Memory B cell (primary cell): ENCODE results near the gene LHFPL4.
"Not testable (repeated sequence)": the region's sequence is repeated elsewhere in the genome, so short reads cannot be mapped to it uniquely, and the experiment has no call there.

Experiments
- ATAC-seq: fragments of 150-1000 bp; cut with Tn5 transposase; 2 replicates; pipeline ENCODE4 v1.10.0; 2021; ENCODE audit warnings: low read depth, mild to moderate bottlenecking, moderate library complexity
- DNase-seq, 2 donors: peaks; one replicate each; pipeline ENCODE4 v3.0.0; 2022; ENCODE audit warnings: low spot score in 2 of 2
- H3K27ac Mint-ChIP-seq: one replicate; pipeline ENCODE4 v1.8.0; 2022; ENCODE audit warnings: mild to moderate bottlenecking, moderate library complexity, mixed read lengths
- H3K27me3 Mint-ChIP-seq: one replicate; pipeline ENCODE4 v1.8.0; 2022; ENCODE audit warnings: mixed read lengths
- H3K36me3 Mint-ChIP-seq: one replicate; pipeline ENCODE4 v1.8.0; 2022; ENCODE audit warnings: mild to moderate bottlenecking, mixed read lengths
- H3K4me1 Mint-ChIP-seq: one replicate; pipeline ENCODE4 v1.8.0; 2022; ENCODE audit warnings: mixed read lengths
- H3K4me3 Mint-ChIP-seq: one replicate; pipeline ENCODE4 v1.8.0; 2022; ENCODE audit warnings: mild to moderate bottlenecking, moderate library complexity, mixed read lengths
- H3K9me3 Mint-ChIP-seq: one replicate; pipeline ENCODE4 v1.8.0; 2022; ENCODE audit warnings: mixed read lengths

The LHFPL4 gene

GRCh38 chr3:9553021-9553947 is at the start of gene LHFPL4:
LHFPL4 (minus strand) TSS chr3:9553822; CDS start chr3:9552679, 1,143 bp downstream.
- no peak for DNase-seq
- H3K4me1 Mint-ChIP-seq: peaks cover 5% of the 10 kb centered on the region
- no peaks in the 10 kb centered on the region for H3K9me3 Mint-ChIP-seq
- H3K27me3 Mint-ChIP-seq: peaks cover 27% of the 10 kb centered on the region
- H3K36me3 Mint-ChIP-seq: peaks cover 2% of the 10 kb centered on the region
- peak within 1 kb of the TSS; percentile 38 for H3K4me3 Mint-ChIP-seq
- H3K27ac Mint-ChIP-seq: peak within 1 kb of the TSS; percentile 33
- ATAC-seq: no peak

- peaks cover 4% of the 10 kb centered on the region for H3K9me3 Mint-ChIP-seq
- peaks cover 16% of the 10 kb centered on the region for H3K27me3 Mint-ChIP-seq
- H3K36me3 Mint-ChIP-seq: peaks cover 5% of the 10 kb centered on the region
- no peak overlapping the region for H3K27ac Mint-ChIP-seq
- no peak overlapping the region for H3K4me3 Mint-ChIP-seq
- ATAC-seq (no peak), DNase-seq (no peak)
- H3K4me1 Mint-ChIP-seq: no peaks in the 10 kb centered on the region
Measured at GRCh38 chr3:9602620-9603019, 49.0 kb upstream of the LHFPL4 start.

- not testable (repeated sequence) for H3K9me3 Mint-ChIP-seq, ATAC-seq, H3K4me3 Mint-ChIP-seq, H3K4me1 Mint-ChIP-seq, H3K27ac Mint-ChIP-seq, H3K36me3 Mint-ChIP-seq, DNase-seq
- H3K27me3 Mint-ChIP-seq: peaks cover 15% of the 10 kb centered on the region
Measured at GRCh38 chr3:9601006-9601581, 47.5 kb upstream of the LHFPL4 start.

GRCh38 chr3:9600597-9600996 is 47.0 kb upstream of the LHFPL4 start:
- Mint-ChIP-seq H3K4me3 (no peak overlapping the region), H3K4me1 (no peaks in the 10 kb centered on the region)
- no peak for DNase-seq

GRCh38 chr3:9598783-9599387 is 45.3 kb upstream of the LHFPL4 start:
- no peaks in the 10 kb centered on the region for H3K9me3 Mint-ChIP-seq
- no peak for ATAC-seq
- no peak for DNase-seq
- H3K4me1 Mint-ChIP-seq: no peaks in the 10 kb centered on the region
- H3K27ac Mint-ChIP-seq: no peak overlapping the region
- no peak overlapping the region for H3K4me3 Mint-ChIP-seq
- peaks cover 2% of the 10 kb centered on the region for H3K36me3 Mint-ChIP-seq
- H3K27me3 Mint-ChIP-seq: peaks cover 8% of the 10 kb centered on the region

More at GRCh38 chr3:9600597-9600996, 47.0 kb upstream of the LHFPL4 start:
- H3K36me3 Mint-ChIP-seq: peaks cover 2% of the 10 kb centered on the region
- ATAC-seq: peak; percentile 65
- H3K27ac Mint-ChIP-seq: no peak overlapping the region
- peaks cover 14% of the 10 kb centered on the region for H3K27me3 Mint-ChIP-seq
- peaks cover 1% of the 10 kb centered on the region for H3K9me3 Mint-ChIP-seq

- no peaks in the 10 kb centered on the region for H3K36me3 Mint-ChIP-seq
- peaks cover 8% of the 10 kb centered on the region for H3K27me3 Mint-ChIP-seq
- H3K4me3 Mint-ChIP-seq: no peak overlapping the region
- ATAC-seq (no peak), DNase-seq (no peak)
- no peaks in the 10 kb centered on the region for H3K4me1 Mint-ChIP-seq
- no peak overlapping the region for H3K27ac Mint-ChIP-seq
- no peaks in the 10 kb centered on the region for H3K9me3 Mint-ChIP-seq
Measured at GRCh38 chr3:9595877-9596276, 42.3 kb upstream of the LHFPL4 start.

GRCh38 chr3:9591781-9592180 is 38.2 kb upstream of the LHFPL4 start:
- H3K4me3 Mint-ChIP-seq, H3K36me3 Mint-ChIP-seq, H3K27me3 Mint-ChIP-seq, DNase-seq, ATAC-seq, H3K27ac Mint-ChIP-seq, H3K9me3 Mint-ChIP-seq, H3K4me1 Mint-ChIP-seq: not testable (repeated sequence)

GRCh38 chr3:9590282-9590791 is 36.7 kb upstream of the LHFPL4 start:
- Mint-ChIP-seq H3K36me3 (no peaks in the 10 kb centered on the region), H3K4me3 (no peak overlapping the region), H3K4me1 (no peaks in the 10 kb centered on the region), H3K27ac (no peak overlapping the region), H3K27me3 (peaks cover 2% of the 10 kb centered on the region), H3K9me3 (no peaks in the 10 kb centered on the region)
- DNase-seq (no peak), ATAC-seq (no peak)

- H3K36me3 Mint-ChIP-seq: peaks cover 4% of the 10 kb centered on the region
- peaks cover 2% of the 10 kb centered on the region for H3K27me3 Mint-ChIP-seq
- DNase-seq: no peak
- no peak overlapping the region for H3K27ac Mint-ChIP-seq
- peaks cover 4% of the 10 kb centered on the region for H3K9me3 Mint-ChIP-seq
- H3K4me1 Mint-ChIP-seq: no peaks in the 10 kb centered on the region
- no peak overlapping the region for H3K4me3 Mint-ChIP-seq
- ATAC-seq: no peak
Measured at GRCh38 chr3:9583792-9584191, 30.2 kb upstream of the LHFPL4 start.

- Mint-ChIP-seq H3K4me3 (no peak overlapping the region), H3K4me1 (no peaks in the 10 kb centered on the region), H3K9me3 (peaks cover 4% of the 10 kb centered on the region), H3K27ac (no peak overlapping the region), H3K27me3 (peaks cover 2% of the 10 kb centered on the region), H3K36me3 (peaks cover 4% of the 10 kb centered on the region)
- DNase-seq (no peak), ATAC-seq (no peak)
Measured at GRCh38 chr3:9583371-9583770, 29.7 kb upstream of the LHFPL4 start.

GRCh38 chr3:9582332-9582731 is 28.7 kb upstream of the LHFPL4 start:
- Mint-ChIP-seq H3K9me3 (peaks cover 4% of the 10 kb centered on the region), H3K36me3 (peaks cover 4% of the 10 kb centered on the region), H3K27ac (no peak overlapping the region), H3K27me3 (peaks cover 2% of the 10 kb centered on the region), H3K4me3 (no peak overlapping the region), H3K4me1 (no peaks in the 10 kb centered on the region)
- ATAC-seq: no peak
- no peak for DNase-seq

GRCh38 chr3:9581742-9582141 is 28.1 kb upstream of the LHFPL4 start:
- Mint-ChIP-seq H3K27me3 (peaks cover 2% of the 10 kb centered on the region), H3K27ac (no peak overlapping the region), H3K36me3 (peaks cover 4% of the 10 kb centered on the region), H3K9me3 (peaks cover 4% of the 10 kb centered on the region), H3K4me3 (no peak overlapping the region), H3K4me1 (no peaks in the 10 kb centered on the region)
- DNase-seq: no peak
- ATAC-seq: no peak

- peaks cover 15% of the 10 kb centered on the region for H3K27me3 Mint-ChIP-seq
- no peak overlapping the region for H3K27ac Mint-ChIP-seq
- no peaks in the 10 kb centered on the region for H3K36me3 Mint-ChIP-seq
- H3K4me3 Mint-ChIP-seq: no peak overlapping the region
- peaks cover 6% of the 10 kb centered on the region for H3K9me3 Mint-ChIP-seq
- ATAC-seq: no peak
- H3K4me1 Mint-ChIP-seq: no peaks in the 10 kb centered on the region
- no peak for DNase-seq
Measured at GRCh38 chr3:9569054-9569453, 15.4 kb upstream of the LHFPL4 start.

- Mint-ChIP-seq H3K4me1 (no peaks in the 10 kb centered on the region), H3K27me3 (peaks cover 10% of the 10 kb centered on the region), H3K27ac (no peak overlapping the region), H3K9me3 (peaks cover 8% of the 10 kb centered on the region), H3K4me3 (no peak overlapping the region), H3K36me3 (no peaks in the 10 kb centered on the region)
- ATAC-seq: no peak
- DNase-seq: no peak
Measured at GRCh38 chr3:9565316-9565715, 11.7 kb upstream of the LHFPL4 start.
